ENCODE measurements around the gene USP31.

The USP31 gene

GRCh38 chr16:23092072-23092800 lies 57.0 kb downstream of the USP31 start:
- no peak overlapping the region for H3K4me3 ChIP-seq (ENCODE audit: low read depth, low read length)
- DNase-seq (ENCODE audit: low read depth), result no peak
- no peak for TF ChIP-seq CTCF (IDR thresholded peaks at IDR 0.05; ENCODE audit: low read depth, low read length, missing control alignments)

- TF ChIP-seq CTCF (IDR thresholded peaks at IDR 0.05; ENCODE audit: low read depth, low read length, missing control alignments), result no peak
- H3K4me3 ChIP-seq (ENCODE audit: low read depth, low read length), result no peak overlapping the region
- DNase-seq (ENCODE audit: low read depth), result no peak
These were observed 60.1 kb downstream of the USP31 start for GRCh38 chr16:23089111-23089510.

GRCh38 chr16:23088018-23088417 lies 61.2 kb downstream of the USP31 start:
- no peak for DNase-seq (ENCODE audit: low read depth)
- TF ChIP-seq CTCF (IDR thresholded peaks at IDR 0.05; ENCODE audit: low read depth, low read length, missing control alignments), result no peak
- no peak overlapping the region for H3K4me3 ChIP-seq (ENCODE audit: low read depth, low read length)

- no peak for TF ChIP-seq CTCF (IDR thresholded peaks at IDR 0.05; ENCODE audit: low read depth, low read length, missing control alignments)
- no peak overlapping the region for H3K4me3 ChIP-seq (ENCODE audit: low read depth, low read length)
- no peak for DNase-seq (ENCODE audit: low read depth)
These were observed 63.3 kb downstream of the USP31 start for GRCh38 chr16:23085949-23086348.

- no peak for TF ChIP-seq CTCF (IDR thresholded peaks at IDR 0.05; ENCODE audit: low read depth, low read length, missing control alignments)
- DNase-seq (ENCODE audit: low read depth), result no peak
- H3K4me3 ChIP-seq (ENCODE audit: low read depth, low read length), result no peak overlapping the region
These were observed 67.0 kb downstream of the USP31 start for GRCh38 chr16:23082161-23082788.

DNA sequence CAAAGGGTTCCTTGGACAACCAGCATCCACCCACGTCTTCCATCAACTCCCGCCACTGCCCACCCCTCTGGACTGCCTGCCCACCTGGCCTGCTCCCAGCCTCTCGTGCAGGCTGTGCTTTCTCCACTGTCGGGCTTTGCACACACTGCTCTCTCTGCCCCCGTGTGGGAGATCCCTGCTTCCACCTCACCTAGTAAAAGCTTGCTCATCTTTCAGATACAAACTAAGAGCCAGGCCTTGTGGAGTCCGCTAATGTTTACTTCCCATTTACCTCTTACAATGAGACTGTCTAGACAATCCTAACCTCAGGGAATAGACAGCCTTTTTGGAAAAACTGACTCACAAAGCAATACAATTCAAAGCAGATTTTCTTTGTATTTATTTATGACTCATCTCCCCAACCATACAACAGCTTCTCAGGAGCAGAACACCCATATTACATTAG lies 67.6 kb downstream of the USP31 start:
- DNase-seq (ENCODE audit: low read depth), result no peak
- TF ChIP-seq CTCF (IDR thresholded peaks at IDR 0.05; ENCODE audit: low read depth, low read length, missing control alignments), result no peak
- no peak overlapping the region for H3K4me3 ChIP-seq (ENCODE audit: low read depth, low read length)

GRCh38 chr16:23080747-23081146 lies 68.5 kb downstream of the USP31 start:
- no peak for TF ChIP-seq CTCF (IDR thresholded peaks at IDR 0.05; ENCODE audit: low read depth, low read length, missing control alignments)
- H3K4me3 ChIP-seq (ENCODE audit: low read depth, low read length), result no peak overlapping the region
- no peak for DNase-seq (ENCODE audit: low read depth)

Data from GM12864 (cell line).